WTC11 (cell line): ENCODE results near the gene GIPC3. TPM values are rescaled to one million over a fixed set of nuclear protein-coding genes. Genes with fewer than 3 reads are reported as not detected.

Experiments used
- ATAC-seq: fragments of 200-7000 bp; cut with Tn5 transposase; 2 replicates; pipeline ENCODE4 v1.10.0; 2021; ENCODE audit warnings: mild to moderate bottlenecking, moderate library complexity
- CTCF ChIA-PET: fragments of 300-600 bp; sonication (Branson Sonifier 250); formaldehyde crosslinking; loops from one replicate; lab custom pipeline; 2021; ENCODE audit warnings: antibody characterized with exemption; lab: Charles Lee
- POLR2A ChIA-PET: fragments of 350-600 bp; sonication (Branson Sonifier 250); formaldehyde crosslinking; loops from one replicate; lab custom pipeline; 2021; ENCODE audit warnings: antibody characterized with exemption; lab: Charles Lee
- DNase-seq: peaks from one replicate; pipeline ENCODE4 v3.0.0; 2021; ENCODE audit warnings: low spot score
- H3K27ac Mint-ChIP-seq: 2 replicates; pipeline ENCODE4 v1.8.0; 2021; ENCODE audit warnings: mixed read lengths
- H3K27me3 Mint-ChIP-seq: 2 replicates; pipeline ENCODE4 v1.8.0; 2021; ENCODE audit warnings: low read depth, mild to moderate bottlenecking, moderate library complexity, mixed read lengths
- H3K36me3 Mint-ChIP-seq: 2 replicates; pipeline ENCODE4 v1.8.0; 2021; ENCODE audit warnings: mixed read lengths
- H3K4me1 Mint-ChIP-seq: 2 replicates; pipeline ENCODE4 v1.8.0; 2022; ENCODE audit warnings: mixed read lengths
- H3K4me3 Mint-ChIP-seq: 2 replicates; pipeline ENCODE4 v1.8.0; 2021; ENCODE audit warnings: mild to moderate bottlenecking, moderate library complexity, mixed read lengths
- H3K9me3 Mint-ChIP-seq: 2 replicates; pipeline ENCODE4 v1.8.0; 2021; ENCODE audit warnings: mixed read lengths
- ATF1 ChIP-seq: sonication (generic); formaldehyde crosslinking; IDR thresholded peaks from 2 replicates; pipeline ENCODE4 v1.8.1; 2023; ENCODE audit warnings: mild to moderate bottlenecking, moderate library complexity, missing genetic modification reagents
- CBFB ChIP-seq: sonication (generic); formaldehyde crosslinking; IDR thresholded peaks from 2 replicates; pipeline ENCODE4 v1.8.1; 2022; ENCODE audit warnings: mild to moderate bottlenecking, low read depth, missing genetic modification reagents
- CREM ChIP-seq: sonication (generic); formaldehyde crosslinking; IDR thresholded peaks from 2 replicates; pipeline ENCODE4 v1.8.1; 2022; ENCODE audit warnings: mild to moderate bottlenecking, missing genetic modification reagents, moderate library complexity
- ERG ChIP-seq: fragments of 250-450 bp; sonication (Bioruptor Pico); IDR thresholded peaks from 2 replicates; pipeline ENCODE4 v1.8.0; 2021; ENCODE audit warnings: mild to moderate bottlenecking
- ESRRA ChIP-seq: sonication (generic); formaldehyde crosslinking; IDR thresholded peaks from 2 replicates; pipeline ENCODE4 v1.8.1; 2022; ENCODE audit warnings: mild to moderate bottlenecking, missing genetic modification reagents, borderline replicate concordance
- FOXK1 ChIP-seq: sonication (generic); formaldehyde crosslinking; IDR thresholded peaks from 2 replicates; pipeline ENCODE4 v1.8.0; 2022; ENCODE audit warnings: mild to moderate bottlenecking, moderate library complexity, missing genetic modification reagents
- FOXP4 ChIP-seq: sonication (generic); formaldehyde crosslinking; IDR thresholded peaks from 2 replicates; pipeline ENCODE4 v1.8.0; 2022; ENCODE audit warnings: mild to moderate bottlenecking, missing genetic modification reagents
- GTF2I ChIP-seq: fragments of 250-450 bp; sonication (Bioruptor Pico); conservative IDR thresholded peaks from 2 replicates; pipeline ENCODE4 v1.4.0; 2021; ENCODE audit warnings: mild to moderate bottlenecking
- JUN ChIP-seq: sonication (generic); formaldehyde crosslinking; IDR thresholded peaks from 2 replicates; pipeline ENCODE4 v1.8.0; 2023; ENCODE audit warnings: mild to moderate bottlenecking, missing genetic modification reagents
- MXD4 ChIP-seq: fragments of 250-450 bp; sonication (Bioruptor Pico); IDR thresholded peaks from 2 replicates; pipeline ENCODE4 v1.8.0; 2021; ENCODE audit warnings: mild to moderate bottlenecking, moderate library complexity, borderline replicate concordance
- NR1H2 ChIP-seq: sonication (generic); formaldehyde crosslinking; IDR thresholded peaks from 2 replicates; pipeline ENCODE4 v1.9.0; 2021; ENCODE audit warnings: mild to moderate bottlenecking, moderate library complexity, missing genetic modification reagents
- PRDM15 ChIP-seq: sonication (generic); formaldehyde crosslinking; IDR thresholded peaks from 2 replicates; pipeline ENCODE4 v1.8.0; 2022; ENCODE audit warnings: missing genetic modification reagents
- SMAD3 ChIP-seq: sonication (generic); formaldehyde crosslinking; IDR thresholded peaks from 2 replicates; pipeline ENCODE4 v1.8.0; 2022; ENCODE audit warnings: missing genetic modification reagents, mild to moderate bottlenecking, borderline replicate concordance
- SMAD4 ChIP-seq: sonication (generic); formaldehyde crosslinking; IDR thresholded peaks from 2 replicates; pipeline ENCODE4 v1.8.0; 2022; ENCODE audit warnings: mild to moderate bottlenecking, missing genetic modification reagents
- TEAD4 ChIP-seq: sonication (generic); formaldehyde crosslinking; IDR thresholded peaks from 2 replicates; pipeline ENCODE4 v1.8.0; 2022; ENCODE audit warnings: mild to moderate bottlenecking, missing genetic modification reagents
- TP53 ChIP-seq: sonication (generic); formaldehyde crosslinking; IDR thresholded peaks from 2 replicates; pipeline ENCODE4 v1.8.1; 2023; ENCODE audit warnings: mild to moderate bottlenecking, missing genetic modification reagents
- ZBTB43 ChIP-seq: sonication (generic); formaldehyde crosslinking; IDR thresholded peaks from 2 replicates; pipeline ENCODE4 v1.8.1; 2023; ENCODE audit warnings: mild to moderate bottlenecking, missing genetic modification reagents
- ZMAT4 ChIP-seq: fragments of 250-450 bp; sonication (Bioruptor Pico); IDR thresholded peaks from 2 replicates; pipeline ENCODE4 v1.9.0; 2021; ENCODE audit warnings: mild to moderate bottlenecking
- ZNF232 ChIP-seq: sonication (generic); formaldehyde crosslinking; IDR thresholded peaks from 2 replicates; pipeline ENCODE4 v1.8.0; 2022; ENCODE audit warnings: mild to moderate bottlenecking, missing genetic modification reagents
- ZNF396 ChIP-seq: fragments of 250-450 bp; sonication (Bioruptor Pico); IDR thresholded peaks from 2 replicates; pipeline ENCODE4 v1.8.0; 2021; ENCODE audit warnings: mild to moderate bottlenecking, moderate library complexity, borderline replicate concordance
- ZNF532 ChIP-seq: fragments of 250-450 bp; sonication (Bioruptor Pico); IDR thresholded peaks from 2 replicates; pipeline ENCODE4 v1.9.0; 2021; ENCODE audit warnings: mild to moderate bottlenecking, borderline replicate concordance
- total RNA-seq: library from RNA; stranded (reverse); gene quantifications from 3 replicates; pipeline ENCODE4 v1.2.3, GENCODE V29; 2021

The GIPC3 gene
- total RNA-seq, 1 experiment from 2014 or later: 1.0 TPM

- no peaks in the 10 kb centered on the region for H3K4me1 Mint-ChIP-seq
- DNase-seq (no peak), ATAC-seq (no peak)
- H3K27me3 Mint-ChIP-seq: no peaks in the 10 kb centered on the region
- H3K9me3 Mint-ChIP-seq: no peaks in the 10 kb centered on the region
- POLR2A ChIA-PET: interaction anchor here (0.6 kb wide), 1 partner anchor 428 kb away, joined by 3 read pairs; no protein-coding TSS in a partner anchor
- CTCF ChIA-PET: interaction anchor here (0.7 to 4.4 kb wide), 4 partner anchors 9 to 34 kb away, joined by 4 to 115 read pairs (median 6); partner anchors contain the start of gene MFSD12
- no peak overlapping the region for H3K27ac Mint-ChIP-seq
- no peak overlapping the region for H3K4me3 Mint-ChIP-seq
- H3K36me3 Mint-ChIP-seq: no peaks in the 10 kb centered on the region
- TF ChIP-seq ESRRA: no peak
- no peak for TF ChIP-seq TP53
- no peak for TF ChIP-seq ZNF396 (CRISPR knock-in tag)
- TF ChIP-seq TEAD4 (CRISPR knock-in tag): no peak
These were observed 37.5 kb upstream of the GIPC3 start for GRCh38 chr19:3547767-3548282.

- POLR2A ChIA-PET: no interaction called here
- Mint-ChIP-seq H3K27me3 (no peaks in the 10 kb centered on the region), H3K4me3 (no peak overlapping the region), H3K36me3 (no peaks in the 10 kb centered on the region), H3K4me1 (no peaks in the 10 kb centered on the region), H3K9me3 (no peaks in the 10 kb centered on the region), H3K27ac (no peak overlapping the region)
- no peak for ATAC-seq
- DNase-seq: no peak
- CTCF ChIA-PET: interaction anchor here (1.0 to 1.5 kb wide), 2 partner anchors 27 to 35 kb away, joined by 3 to 6 read pairs; no protein-coding TSS in a partner anchor
- TF ChIP-seq ZMAT4 (CRISPR knock-in tag) (no peak), NR1H2 (CRISPR knock-in tag) (no peak), TEAD4 (CRISPR knock-in tag) (no peak), CREM (no peak), SMAD3 (CRISPR knock-in tag) (no peak), CBFB (no peak), GTF2I (CRISPR knock-in tag) (no peak), ERG (CRISPR knock-in tag) (no peak), FOXP4 (CRISPR knock-in tag) (no peak), ZNF232 (CRISPR knock-in tag) (no peak), MXD4 (no peak), ZBTB43 (CRISPR knock-in tag) (no peak), ZNF532 (CRISPR knock-in tag) (no peak), JUN (no peak), ATF1 (CRISPR knock-in tag) (no peak), SMAD4 (CRISPR knock-in tag) (no peak), FOXK1 (CRISPR knock-in tag) (no peak), PRDM15 (CRISPR knock-in tag) (no peak)
These were observed 36.7 kb upstream of the GIPC3 start for GRCh38 chr19:3548606-3549005.
